Activated CD4-positive, CD25-positive, alpha-beta regulatory T cell treated with anti-CD3 and anti-CD28 coated beads, Interleukin-2, amount 50 U/mL, for 24 hours (primary cell): Measurements from ENCODE around the gene NR1I3.
"Not testable (repeated sequence)": the region's sequence is repeated elsewhere in the genome, so short reads cannot be mapped to it uniquely, and the experiment has no call there.

Experiments
- ATAC-seq, 2 donors: fragments of 150-1000 bp; cut with Tn5 transposase; one replicate each; pipeline ENCODE4 v1.10.0; 2021; ENCODE audit warnings: mild to moderate bottlenecking in 1 of 2, moderate library complexity in 1 of 2

Gene NR1I3, protein sequence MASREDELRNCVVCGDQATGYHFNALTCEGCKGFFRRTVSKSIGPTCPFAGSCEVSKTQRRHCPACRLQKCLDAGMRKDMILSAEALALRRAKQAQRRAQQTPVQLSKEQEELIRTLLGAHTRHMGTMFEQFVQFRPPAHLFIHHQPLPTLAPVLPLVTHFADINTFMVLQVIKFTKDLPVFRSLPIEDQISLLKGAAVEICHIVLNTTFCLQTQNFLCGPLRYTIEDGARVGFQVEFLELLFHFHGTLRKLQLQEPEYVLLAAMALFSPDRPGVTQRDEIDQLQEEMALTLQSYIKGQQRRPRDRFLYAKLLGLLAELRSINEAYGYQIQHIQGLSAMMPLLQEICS

GRCh38 chr1:161238039-161238473 lies at the start of gene NR1I3:
Gene NR1I3 (minus strand): TSS chr1:161238203. CDS start chr1:161236565, 1,638 bp downstream.
- no peak for ATAC-seq

DNA sequence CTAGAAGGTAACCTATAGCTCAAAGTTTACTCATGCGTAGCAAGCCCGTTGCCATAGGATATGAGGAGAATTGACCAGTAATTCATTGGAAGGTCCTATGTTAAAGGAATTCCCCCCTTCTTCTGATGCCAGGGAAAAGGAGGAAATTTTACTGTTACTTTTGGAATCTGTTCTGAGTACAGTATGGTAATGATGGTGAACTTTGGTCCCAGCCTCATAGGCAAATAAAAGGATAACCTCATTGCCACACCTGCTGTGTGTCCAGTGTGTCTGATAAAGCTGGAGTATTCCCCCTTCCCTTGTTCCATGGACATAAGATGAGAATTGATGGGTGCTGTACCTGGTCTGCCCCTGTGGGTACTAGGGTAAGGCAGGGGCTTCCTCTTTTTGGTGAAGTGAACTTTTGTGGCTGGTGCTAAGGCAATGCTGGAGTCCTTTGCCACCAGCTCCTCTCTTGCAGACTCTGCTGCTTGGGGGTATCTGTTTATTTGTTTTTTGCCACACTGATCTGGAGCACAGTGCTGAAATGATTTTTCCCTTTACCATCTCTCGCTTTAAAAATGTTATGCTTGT lies 49.6 kb upstream of the NR1I3 start:
- ATAC-seq: no peak

DNA sequence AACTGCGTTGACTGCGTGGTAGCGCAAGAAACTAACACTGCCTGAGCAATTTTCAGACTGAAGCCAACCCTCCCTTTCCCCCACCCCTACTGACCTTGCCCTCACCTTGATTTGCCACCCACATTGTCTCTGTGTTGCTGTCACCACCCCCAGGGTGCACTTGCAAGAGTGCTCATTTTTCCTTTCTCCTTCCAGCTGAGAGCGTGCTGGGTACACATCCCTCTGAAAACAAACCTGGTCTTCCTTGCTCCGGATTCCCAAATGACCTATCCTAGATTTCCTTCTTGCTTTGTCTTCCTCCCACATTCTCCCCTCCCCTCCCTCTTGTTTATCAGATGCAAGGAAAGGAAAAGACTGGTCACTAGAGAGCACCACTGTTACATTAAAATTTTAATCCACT lies 47.5 kb upstream of the NR1I3 start:
- ATAC-seq: no peak

- no peak for ATAC-seq
Observed at GRCh38 chr1:161285113-161285512, 47.1 kb upstream of the NR1I3 start.

GRCh38 chr1:161282991-161283390 lies 45.0 kb upstream of the NR1I3 start:
- ATAC-seq: no peak

GRCh38 chr1:161274874-161275273 lies 36.9 kb upstream of the NR1I3 start:
- ATAC-seq: no peak

DNA sequence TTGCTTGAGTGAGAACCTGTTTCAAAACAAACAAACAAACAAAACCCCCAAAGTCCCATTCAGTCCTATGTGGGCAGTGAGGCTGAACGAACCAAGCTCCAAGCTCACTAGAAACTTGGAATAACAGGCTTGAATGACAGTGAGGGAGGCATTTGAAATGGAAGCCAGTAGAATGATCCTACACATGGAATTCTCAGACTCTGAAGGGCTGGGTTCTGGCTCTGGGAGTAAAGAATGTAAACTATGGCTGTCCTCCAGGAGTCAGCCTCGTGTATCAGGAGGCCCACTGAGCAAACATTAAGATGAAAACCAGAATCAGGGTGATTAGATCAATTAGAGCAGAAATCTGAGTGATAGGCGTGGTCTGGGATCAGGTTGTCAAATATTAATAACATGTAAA lies 35.4 kb upstream of the NR1I3 start:
- ATAC-seq: no peak

DNA sequence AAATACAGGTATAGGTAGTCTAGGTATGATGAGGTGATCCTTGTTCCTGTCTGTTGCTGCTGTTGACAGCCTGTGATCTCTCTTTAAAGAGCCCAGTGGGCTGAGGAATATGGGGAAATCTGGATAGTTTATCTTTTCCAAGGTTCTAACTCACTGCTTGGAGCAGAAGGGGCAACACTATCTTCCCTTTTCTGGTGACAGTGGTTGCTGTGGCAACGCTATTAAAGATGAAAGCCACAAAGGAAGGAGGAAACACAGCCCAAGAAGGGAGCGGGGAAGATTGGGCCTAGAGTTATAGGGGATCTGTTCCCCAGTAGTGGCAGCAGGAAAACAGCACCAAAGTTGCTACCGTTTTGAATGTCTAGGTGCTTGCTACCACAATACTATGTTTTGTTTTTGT lies 29.3 kb upstream of the NR1I3 start:
- no peak for ATAC-seq

DNA sequence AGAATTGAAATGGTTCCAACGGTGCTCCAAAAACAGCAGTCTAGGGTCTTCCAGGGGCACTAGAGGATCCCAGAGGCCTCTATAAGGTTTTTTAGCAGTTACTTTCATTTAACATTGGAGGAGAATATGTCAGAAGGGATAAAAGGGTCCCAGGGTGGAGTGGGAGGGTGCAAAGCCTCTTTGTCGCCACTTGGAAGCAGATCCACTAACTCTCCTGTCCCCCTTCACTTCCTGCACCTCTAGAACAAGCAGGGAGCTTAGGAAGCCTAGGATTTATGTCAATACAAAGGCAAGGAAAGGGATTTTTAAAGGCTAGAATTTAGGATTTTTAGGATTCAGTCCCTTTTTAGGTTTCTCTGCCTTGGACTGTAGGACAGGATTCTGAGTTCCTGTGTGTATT lies 28.8 kb upstream of the NR1I3 start:
- ATAC-seq: no peak

- no peak for ATAC-seq
Observed at GRCh38 chr1:161266202-161266601, 28.2 kb upstream of the NR1I3 start.

GRCh38 chr1:161265305-161265704 lies 27.3 kb upstream of the NR1I3 start:
- no peak for ATAC-seq

- no peak for ATAC-seq
Observed at GRCh38 chr1:161261261-161262235, 23.5 kb upstream of the NR1I3 start.

DNA sequence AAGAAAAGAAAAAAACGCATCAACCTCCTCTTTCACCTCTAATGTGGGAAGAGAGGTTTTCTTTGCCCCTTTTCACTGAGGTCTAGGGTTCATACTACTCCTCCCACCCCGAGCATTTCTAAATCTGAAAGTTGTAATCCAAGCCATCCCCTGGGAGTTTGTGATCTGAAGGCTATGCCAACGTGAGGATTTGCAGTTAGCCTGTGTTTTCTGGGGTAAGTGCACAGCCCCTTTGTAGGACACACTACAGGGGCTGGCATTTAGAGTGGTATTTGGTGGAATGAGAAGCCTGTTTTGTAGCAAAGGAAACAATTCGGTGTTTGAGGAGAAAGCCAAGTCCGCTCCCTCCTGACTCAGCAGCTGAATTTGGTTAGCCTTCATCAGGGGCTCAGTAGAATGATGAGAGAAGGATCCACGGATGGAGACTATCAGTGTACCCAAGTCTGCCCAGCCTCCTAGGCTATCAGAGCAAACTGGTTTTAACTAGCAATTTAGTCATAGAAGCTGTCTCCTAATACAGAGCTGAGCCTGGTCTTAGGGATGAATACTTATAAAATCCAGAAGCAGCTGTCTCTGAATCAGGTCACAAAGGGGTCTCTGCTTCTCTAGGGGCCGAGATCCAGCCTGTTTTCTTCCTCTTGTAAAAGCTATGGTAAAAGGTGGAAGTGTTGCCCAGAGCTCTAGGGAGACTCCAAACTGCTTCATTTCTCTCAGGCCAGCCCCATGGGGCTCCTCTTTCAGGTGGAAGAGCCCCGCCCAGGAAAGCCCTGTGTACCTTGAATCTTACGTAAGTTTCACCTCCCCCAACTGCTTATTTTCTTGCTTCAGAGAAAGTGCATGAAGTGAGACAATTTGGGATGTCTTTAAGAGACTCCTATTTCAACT lies 22.6 kb upstream of the NR1I3 start:
- no peak for ATAC-seq

DNA sequence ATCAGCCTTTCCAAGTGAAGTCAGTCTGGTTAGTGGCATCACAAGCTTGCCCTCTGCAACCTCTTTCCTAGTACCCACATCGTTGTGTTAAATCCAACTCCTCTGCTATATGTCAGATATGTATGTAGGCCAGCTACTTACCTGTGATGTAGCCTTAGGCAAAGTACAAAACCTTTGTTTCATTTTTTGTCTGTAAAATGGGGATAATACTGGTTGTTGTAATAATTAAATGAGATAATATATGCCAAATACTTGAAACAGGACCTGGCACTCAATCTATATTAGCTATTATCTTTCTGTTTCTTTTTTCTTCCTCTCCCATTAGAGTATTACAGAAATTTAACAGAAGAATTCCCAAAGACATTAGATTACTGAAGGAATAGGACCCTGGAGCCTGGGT lies 21.8 kb upstream of the NR1I3 start:
- ATAC-seq: no peak

DNA sequence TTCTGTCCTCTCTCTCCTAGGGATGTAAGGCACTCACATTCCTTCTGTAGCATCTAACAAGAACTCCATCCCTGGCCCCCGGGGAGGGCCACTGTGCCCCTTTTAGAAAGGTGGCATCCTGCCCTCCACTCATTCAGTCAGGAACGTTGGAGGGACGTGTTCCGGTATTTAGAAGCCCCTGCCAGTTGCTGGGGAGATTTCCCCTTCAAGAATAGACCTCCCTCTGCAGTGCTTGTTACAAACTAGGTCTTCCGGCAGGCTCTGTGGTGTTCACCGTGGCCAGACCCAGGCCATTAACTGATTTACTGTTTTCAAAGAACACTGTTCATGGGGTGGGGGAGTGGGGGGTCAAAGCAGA lies 21.3 kb upstream of the NR1I3 start:
- no peak for ATAC-seq

GRCh38 chr1:161258439-161259344 lies 20.7 kb upstream of the NR1I3 start, which contains the start of gene PCP4L1:
Gene PCP4L1 (plus strand): TSS chr1:161258745. CDS start chr1:161258975, 230 bp downstream.
- peak; percentile 84 to 86 for ATAC-seq

- not testable (repeated sequence) for ATAC-seq
Observed at GRCh38 chr1:161257109-161257508, 19.1 kb upstream of the NR1I3 start.

GRCh38 chr1:161255955-161256520 lies 18.0 kb upstream of the NR1I3 start:
- ATAC-seq: not testable (repeated sequence)

GRCh38 chr1:161255302-161255701 lies 17.3 kb upstream of the NR1I3 start:
- not testable (repeated sequence) for ATAC-seq

DNA sequence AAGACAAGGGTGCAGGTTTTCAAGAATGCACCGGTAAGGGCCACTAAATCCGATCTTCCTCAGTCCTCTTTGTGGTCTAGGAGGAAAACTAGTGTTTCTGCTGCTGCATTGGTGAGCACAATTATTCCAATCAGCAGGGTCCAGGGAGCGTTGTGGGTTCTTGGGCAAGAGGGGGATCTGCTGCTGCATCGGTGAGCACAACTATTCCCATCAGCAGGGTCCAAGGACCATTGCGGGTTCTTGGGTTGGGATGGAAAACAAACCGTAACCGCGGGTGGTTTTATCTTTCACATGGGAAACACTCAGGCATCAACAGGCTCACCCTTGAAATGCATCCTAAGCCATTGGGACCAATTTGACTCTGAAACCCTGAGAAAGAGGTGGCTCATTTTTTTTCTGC lies 13.6 kb upstream of the NR1I3 start:
- ATAC-seq: no peak

DNA sequence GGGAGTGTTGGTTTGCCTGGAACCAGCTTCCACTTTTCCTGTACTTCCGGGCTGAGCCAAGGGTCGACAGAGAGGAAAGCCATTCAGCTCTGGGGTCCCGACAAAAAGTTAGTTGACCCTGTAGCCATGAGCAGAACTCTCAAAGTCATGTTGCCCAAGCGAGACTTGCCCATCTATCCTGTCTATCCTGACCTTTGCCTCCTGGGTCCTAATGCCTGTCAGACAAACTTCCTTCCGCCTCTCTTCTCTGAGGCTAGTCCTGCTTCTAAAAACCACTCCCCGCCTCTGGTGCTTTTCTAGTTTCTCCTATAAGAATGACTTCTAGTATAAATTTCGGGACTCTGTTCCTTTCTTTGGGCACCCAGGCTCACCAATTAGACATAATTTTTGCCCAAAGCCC lies 12.8 kb upstream of the NR1I3 start:
- ATAC-seq: no peak
